Common myeloid progenitor, CD34-positive (primary cell): ENCODE results near the gene TIMP4.

Experiments used
- CTCF ChIA-PET: fragments of 350-600 bp; sonication (Branson Sonifier 250); formaldehyde crosslinking; loops from one replicate; lab custom pipeline; 2021; ENCODE audit warnings: antibody characterized with exemption; lab: Charles Lee
- POLR2A ChIA-PET: fragments of 350-600 bp; sonication (Branson Sonifier 250); formaldehyde crosslinking; loops from one replicate; lab custom pipeline; 2021; ENCODE audit warnings: antibody characterized with exemption; lab: Charles Lee
- DNase-seq, 3 donors: peaks; one replicate each; pipeline versions ENCODE4 v3.0.0 to v3.0.0-alpha.2; 2013
- H3K27ac ChIP-seq, 2 experiments: 1 replicate in 1 of 2; 2 replicates in 1 of 2; pipeline ENCODE4 v1.7.0; 2013; ENCODE audit warnings: inconsistent platforms in 2 of 2, low read length in 2 of 2, mild to moderate bottlenecking in 2 of 2, low read depth in 1 of 2, moderate library complexity in 1 of 2; ENCODE audit not compliant: severe bottlenecking in 2 of 2, insufficient read depth in 1 of 2, poor library complexity in 1 of 2
- H3K27me3 ChIP-seq, 5 experiments: replicated peaks in 2 of 5; 1 replicate in 3 of 5; 2 replicates in 2 of 5; pipeline versions ENCODE4 v1.6.1 to v1.7.0; 2013; ENCODE audit warnings: low read length in 4 of 5, mild to moderate bottlenecking in 2 of 5, moderate library complexity in 2 of 5, inconsistent platforms in 1 of 5; ENCODE audit not compliant: insufficient read depth in 5 of 5, control insufficient read depth in 4 of 5
- H3K36me3 ChIP-seq, 4 experiments: 1 replicate in 2 of 4; 2 replicates in 2 of 4; pipeline versions ENCODE4 v1.6.1 to v1.7.0; 2013; ENCODE audit warnings: low read length in 3 of 4, control low read depth in 1 of 4, mild to moderate bottlenecking in 1 of 4; ENCODE audit not compliant: control insufficient read depth in 4 of 4, insufficient read depth in 4 of 4
- H3K4me1 ChIP-seq, 4 experiments: 1 replicate in 3 of 4; 2 replicates in 1 of 4; pipeline versions ENCODE4 v1.6.1 to v1.7.1; 2013; ENCODE audit warnings: low read length in 3 of 4, mild to moderate bottlenecking in 3 of 4, control low read depth in 1 of 4, inconsistent platforms in 1 of 4, moderate library complexity in 1 of 4; ENCODE audit not compliant: control insufficient read depth in 4 of 4, insufficient read depth in 4 of 4; ENCODE audit errors: control extremely low read depth in 1 of 4
- H3K4me3 ChIP-seq, 7 experiments: 1 replicate in 4 of 7; 2 replicates in 3 of 7; pipeline versions ENCODE4 v1.5.1 to v1.7.0; 2013; ENCODE audit warnings: mild to moderate bottlenecking in 7 of 7, low read length in 6 of 7, moderate library complexity in 6 of 7, inconsistent platforms in 2 of 7, low read depth in 2 of 7, control low read depth in 1 of 7; ENCODE audit not compliant: insufficient read depth in 4 of 7, control insufficient read depth in 1 of 7; ENCODE audit errors: extremely low read depth in 1 of 7
- H3K9me3 ChIP-seq, 5 experiments: 1 replicate in 4 of 5; 2 replicates in 1 of 5; pipeline versions ENCODE4 v1.6.1 to v1.7.1; 2013; ENCODE audit warnings: low read length in 4 of 5, mild to moderate bottlenecking in 2 of 5, inconsistent platforms in 1 of 5, low read depth in 1 of 5, moderate library complexity in 1 of 5; ENCODE audit not compliant: control insufficient read depth in 4 of 5, insufficient read depth in 2 of 5; ENCODE audit errors: control extremely low read depth in 1 of 5
- WGBS: methylation state at CpG from one replicate; pipeline ENCODE4 v1.1.5; 2013; ENCODE audit not compliant: insufficient coverage; 5-methylcytosine and 5-hydroxymethylcytosine counted together

The TIMP4 gene

DNA sequence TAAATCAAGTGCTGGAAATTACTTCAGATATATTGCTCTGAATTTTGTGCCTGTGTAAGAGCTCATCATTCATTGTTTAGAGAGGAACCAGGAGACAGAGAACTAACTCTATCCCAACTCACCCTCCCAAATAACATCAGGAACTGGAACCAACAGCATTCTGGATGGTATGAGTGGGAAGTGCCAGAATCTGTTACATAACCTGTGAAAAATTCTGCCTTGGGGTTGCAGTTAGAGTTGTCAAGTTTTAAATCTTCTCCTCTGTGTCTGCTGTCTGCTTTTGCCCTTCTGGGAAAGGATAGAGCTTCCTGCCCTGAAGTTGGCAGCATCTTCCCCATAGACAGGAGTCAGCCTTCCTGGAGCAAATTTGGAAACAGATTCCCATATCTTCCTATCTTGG lies 41.2 kb downstream of the TIMP4 start:
- H3K27me3 ChIP-seq: no peaks in the 10 kb centered on the region
- POLR2A ChIA-PET: no interaction called here
- CTCF ChIA-PET: interaction anchor here (0.6 to 0.9 kb wide), 2 partner anchors 11 to 53 kb away, joined by 3 read pairs; no protein-coding TSS in a partner anchor
- DNase-seq: no peak
- H3K36me3 ChIP-seq: no peaks in the 10 kb centered on the region
- no peaks in the 10 kb centered on the region for H3K9me3 ChIP-seq
- peaks cover 6 to 24% (median 19%) of the 10 kb centered on the region in 4 experiments for H3K4me1 ChIP-seq
- no peak overlapping the region for H3K27ac ChIP-seq
- no peak overlapping the region for H3K4me3 ChIP-seq

GRCh38 chr3:12116870-12117269 lies 41.8 kb downstream of the TIMP4 start:
- H3K36me3 ChIP-seq: no peaks in the 10 kb centered on the region
- CTCF ChIA-PET: interaction anchor here (0.6 to 0.9 kb wide), 2 partner anchors 11 to 54 kb away, joined by 3 read pairs; no protein-coding TSS in a partner anchor

DNA sequence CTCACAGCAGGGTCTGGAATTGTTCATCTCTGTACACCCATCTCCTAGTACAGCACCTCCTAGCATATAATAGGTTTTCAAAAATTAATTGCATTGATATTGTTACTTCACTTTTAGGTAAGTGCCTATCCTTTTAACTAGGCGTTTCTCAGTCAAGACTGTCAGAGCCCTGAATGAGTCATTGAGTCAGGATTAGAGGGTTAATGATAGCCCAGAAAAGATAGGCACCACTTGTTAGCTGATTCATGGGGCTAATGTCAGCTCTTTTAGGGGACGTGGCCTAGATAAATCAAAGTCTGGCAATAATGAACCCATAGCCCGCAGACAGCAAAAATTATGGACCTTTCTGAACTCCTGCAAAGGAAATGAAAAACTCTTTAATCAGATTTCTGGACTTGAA lies 42.9 kb downstream of the TIMP4 start:
- H3K27ac ChIP-seq: no peak overlapping the region
- ChIA-PET POLR2A (no interaction called here), CTCF (no interaction called here)
- H3K36me3 ChIP-seq: no peaks in the 10 kb centered on the region
- no peak overlapping the region for H3K4me3 ChIP-seq
- peaks cover 6 to 22% (median 17%) of the 10 kb centered on the region in 4 experiments for H3K4me1 ChIP-seq
- DNase-seq: no peak
- 96% methylated on average over 3 of the region's 3 CpGs for WGBS
- H3K27me3 ChIP-seq: no peaks in the 10 kb centered on the region
- peaks cover 0 to 6% (median 0%) of the 10 kb centered on the region in 5 experiments for H3K9me3 ChIP-seq

More at GRCh38 chr3:12116870-12117269, 41.8 kb downstream of the TIMP4 start:
- DNase-seq: no peak
- H3K27ac ChIP-seq: no peak overlapping the region
- H3K4me1 ChIP-seq: peaks cover 6 to 24% (median 19%) of the 10 kb centered on the region in 4 experiments
- WGBS: 86% methylated on average over 4 of the region's 4 CpGs
- no peak overlapping the region for H3K4me3 ChIP-seq
- POLR2A ChIA-PET: no interaction called here
- H3K27me3 ChIP-seq: no peaks in the 10 kb centered on the region
- no peaks in the 10 kb centered on the region for H3K9me3 ChIP-seq

DNA sequence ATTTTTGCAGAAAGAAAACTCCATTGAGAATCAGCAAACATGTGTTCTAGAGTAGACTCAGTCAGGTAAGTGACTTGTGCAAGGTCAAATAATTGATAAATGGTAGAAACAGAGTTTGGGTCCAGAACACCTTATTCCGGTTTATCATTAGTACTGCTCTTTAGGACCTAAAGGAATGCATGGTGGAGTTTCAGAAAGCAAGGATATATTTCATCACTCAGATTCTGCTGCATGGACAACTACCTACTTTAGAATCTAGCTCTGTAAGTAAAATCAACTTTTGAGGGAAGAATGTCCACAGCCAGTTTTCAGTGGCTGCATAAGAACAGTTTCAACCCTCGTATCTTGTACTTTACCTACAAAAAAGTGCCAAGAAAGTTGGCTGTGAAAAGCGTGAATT lies 43.6 kb downstream of the TIMP4 start:
- Histone ChIP-seq H3K4me3 (no peak overlapping the region), H3K9me3 (peaks cover 0 to 6% (median 2%) of the 10 kb centered on the region in 5 experiments), H3K36me3 (no peaks in the 10 kb centered on the region), H3K4me1 (peaks cover 6 to 14% (median 10%) of the 10 kb centered on the region in 4 experiments), H3K27me3 (no peaks in the 10 kb centered on the region), H3K27ac (no peak overlapping the region)
- DNase-seq: no peak
- 93% methylated on average over 2 of the region's 3 CpGs for WGBS
- ChIA-PET CTCF (no interaction called here), POLR2A (no interaction called here)

DNA sequence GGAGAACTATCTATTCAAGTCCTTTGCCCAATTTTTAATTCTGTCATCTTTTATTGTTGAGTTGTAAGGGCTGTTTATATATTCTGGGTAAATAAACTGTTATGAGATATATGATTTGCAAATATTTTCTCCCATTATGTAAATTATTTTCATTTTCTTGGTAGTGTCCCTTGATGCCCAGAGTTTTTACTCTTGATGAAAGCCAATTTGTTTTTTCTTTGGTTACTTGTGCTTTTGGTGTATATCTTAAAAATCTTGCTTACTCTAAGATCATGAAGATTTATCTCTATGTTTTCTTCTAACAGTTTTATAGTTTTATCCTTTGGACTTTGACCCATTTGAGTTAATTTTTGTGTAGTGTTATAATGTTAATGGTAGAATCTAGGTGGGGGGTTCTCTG lies 44.5 kb downstream of the TIMP4 start:
- CTCF ChIA-PET: no interaction called here
- H3K9me3 ChIP-seq: peaks cover 0 to 6% (median 2%) of the 10 kb centered on the region in 5 experiments
- DNase-seq: no peak
- no peaks in the 10 kb centered on the region for H3K36me3 ChIP-seq
- H3K4me1 ChIP-seq: peaks cover 2 to 6% (median 2%) of the 10 kb centered on the region in 4 experiments
- no peak overlapping the region for H3K27ac ChIP-seq
- POLR2A ChIA-PET: no interaction called here
- H3K27me3 ChIP-seq: no peaks in the 10 kb centered on the region
- no peak overlapping the region for H3K4me3 ChIP-seq

DNA sequence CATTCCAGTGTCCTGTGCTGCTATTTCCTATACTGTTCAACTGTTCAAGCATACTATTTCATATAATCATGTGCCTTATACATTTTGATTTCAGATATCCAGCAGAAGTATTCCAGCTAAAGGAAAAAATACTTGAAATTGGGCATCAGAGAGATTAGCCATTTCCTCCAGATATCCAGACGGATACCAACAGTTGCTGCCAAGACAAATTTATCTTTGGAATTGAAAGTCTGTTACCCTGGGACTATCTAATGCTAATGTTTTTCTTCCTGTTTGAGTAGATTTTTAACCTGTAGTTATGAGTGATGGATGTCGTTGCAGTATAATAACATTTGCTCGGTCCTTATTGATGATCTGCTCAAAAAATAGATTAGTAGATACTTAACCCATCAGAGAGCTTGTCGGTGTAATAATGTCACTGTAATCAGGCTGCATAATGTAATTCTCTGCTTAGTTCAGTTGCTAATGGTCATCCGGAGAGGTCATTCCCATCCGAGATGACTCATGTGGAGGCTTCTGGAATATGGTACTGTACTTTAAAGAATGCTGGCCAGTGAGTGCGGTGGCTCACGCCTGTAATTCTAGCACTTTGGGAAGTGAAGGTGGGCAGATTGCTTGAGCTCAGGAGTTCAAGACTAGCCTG lies 51.5 kb downstream of the TIMP4 start:
- 95% methylated on average over 5 of the region's 8 CpGs for WGBS
- Histone ChIP-seq H3K27me3 (no peaks in the 10 kb centered on the region), H3K27ac (no peak overlapping the region), H3K36me3 (no peaks in the 10 kb centered on the region), H3K9me3 (peaks cover 0 to 6% (median 2%) of the 10 kb centered on the region in 5 experiments), H3K4me1 (no peaks in the 10 kb centered on the region), H3K4me3 (no peak overlapping the region)
- ChIA-PET POLR2A (no interaction called here), CTCF (interaction anchor here (0.6 to 1.1 kb wide), 3 partner anchors 26 to 1616 kb away, joined by 3 read pairs; no protein-coding TSS in a partner anchor)
- no peak for DNase-seq
